Gastroesophageal sphincter (tissue), 3 donors: ENCODE results near the gene MARCO.

Experiments
- CTCF ChIP-seq, 4 experiments: fragments of 200-600 bp in 2 of 4; fragments of 450-650 bp in 2 of 4; sonication (generic) in 1 of 4; IDR thresholded peaks; one replicate each; pipeline ENCODE4 v1.5.1; 2017 to 2019; ENCODE audit warnings: antibody characterized with exemption in 4 of 4, mild to moderate bottlenecking in 2 of 4, moderate library complexity in 2 of 4
- POLR2A ChIP-seq, 2 donors: fragments of 450-650 bp; IDR thresholded peaks; one replicate each; pipeline ENCODE4 v1.6.1; 2017; ENCODE audit warnings: antibody characterized with exemption in 2 of 2, mild to moderate bottlenecking in 2 of 2, moderate library complexity in 1 of 2
- POLR2AphosphoS5 ChIP-seq: sonication (generic); formaldehyde crosslinking; IDR thresholded peaks from one replicate; pipeline ENCODE4 v1.6.1; 2017; ENCODE audit warnings: antibody characterized with exemption

- TF ChIP-seq CTCF (IDR thresholded peaks at IDR 0.05) (no peak), POLR2A (IDR thresholded peaks at IDR 0.05) (no peak), POLR2AphosphoS5 (no peak)
Observed at GRCh38 chr2:119025762-119026351, 83.9 kb downstream of the MARCO start.
